Upper lobe of right lung (tissue), 1 donor: ENCODE results near the gene KRTAP5-1. TPM values are rescaled to one million over a fixed set of nuclear protein-coding genes. Genes with fewer than 3 reads are reported as not detected.
A peak's percentile ranks its signal among the peaks of the same experiment; 100 is the strongest.
"Not testable (repeated sequence)": the region's sequence is repeated elsewhere in the genome, so short reads cannot be mapped to it uniquely, and the experiment has no call there.

Experiments
- ATAC-seq: fragments of 200-7000 bp; cut with Tn5 transposase; one replicate; pipeline ENCODE4 v1.9.1; 2020; ENCODE audit warnings: mild to moderate bottlenecking, moderate library complexity
- DNase-seq: peaks from one replicate; pipeline ENCODE4 v3.0.0-alpha.2; 2020
- H3K27ac ChIP-seq: fragments of 200-600 bp; one replicate; pipeline ENCODE4 v1.8.0; 2022
- H3K27me3 ChIP-seq: fragments of 200-600 bp; one replicate; pipeline ENCODE4 v1.8.0; 2022; ENCODE audit warnings: mild to moderate bottlenecking
- H3K36me3 ChIP-seq: fragments of 200-600 bp; one replicate; pipeline ENCODE4 v1.8.0; 2022
- H3K4me1 ChIP-seq: fragments of 200-600 bp; one replicate; pipeline ENCODE4 v1.8.0; 2022
- H3K4me3 ChIP-seq: fragments of 200-600 bp; one replicate; pipeline ENCODE4 v1.8.0; 2022; ENCODE audit warnings: mild to moderate bottlenecking
- H3K9me3 ChIP-seq: fragments of 200-600 bp; one replicate; pipeline ENCODE4 v1.8.0; 2022
- CTCF ChIP-seq: fragments of 200-600 bp; IDR thresholded peaks from one replicate; pipeline ENCODE4 v1.8.0; 2022; ENCODE audit warnings: antibody characterized with exemption
- intact Hi-C: fragments of 100-400 bp; cut with DNase I; formaldehyde crosslinking; loops from one replicate; pipeline ENCODE4 v1.11.0; 2022
- total RNA-seq: library from RNA; stranded (reverse); fragmentation: NEBNext Ultra II Directional; extraction: Animal tissue kit (Norgen Biotek cat#: 25700); gene quantifications from one replicate; pipeline ENCODE4 v1.2.1, GENCODE V29; 2021
- donor health status: DM: no; HTN: yes; CAD: no; lungs with severe emphysema.

Gene KRTAP5-1
- total RNA-seq, 1 donor from 2014 or later = not detected

DNA sequence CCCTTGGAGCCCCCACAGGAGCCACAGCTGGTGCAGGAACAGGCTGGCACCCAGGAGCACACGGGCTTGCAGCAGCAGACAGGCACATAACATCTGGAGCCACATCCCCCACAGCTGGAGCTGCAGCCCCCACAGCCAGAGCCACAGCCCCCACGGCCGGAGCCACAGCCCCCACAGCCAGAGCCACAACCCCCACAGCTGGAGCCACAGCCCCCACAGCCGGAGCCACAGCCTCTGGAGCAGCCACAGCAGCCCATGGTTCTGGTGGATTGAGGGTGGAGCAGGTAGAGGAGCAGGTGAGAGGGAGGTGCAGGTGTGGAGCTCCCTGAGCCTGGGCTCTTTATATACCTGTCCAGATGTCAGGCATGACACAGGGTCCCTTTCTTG is 12.9 kb upstream of the KRTAP5-1 start, which contains the start of gene KRTAP5-2:
Gene KRTAP5-2, minus strand, starts transcription at position 301 of the 387 bp plus-strand sequence. Its CDS starts 44 bp downstream, at position 257.
- ATAC-seq = no peak
- Histone ChIP-seq H3K4me1 (peaks cover 8% of the 10 kb centered on the region), H3K4me3 (no peak within 1 kb of the TSS), H3K36me3 (no peaks in the 10 kb centered on the region), H3K27me3 (peaks cover 5% of the 10 kb centered on the region), H3K27ac (no peak within 1 kb of the TSS), H3K9me3 (no peaks in the 10 kb centered on the region)
- no peak for TF ChIP-seq CTCF
- DNase-seq = no peak
- intact Hi-C loops = no loop called here

- Histone ChIP-seq H3K4me3 (no peak overlapping the region), H3K27ac (no peak overlapping the region), H3K9me3 (no peaks in the 10 kb centered on the region), H3K4me1 (peaks cover 8% of the 10 kb centered on the region), H3K36me3 (no peaks in the 10 kb centered on the region), H3K27me3 (peaks cover 7% of the 10 kb centered on the region)
- ATAC-seq (no peak), DNase-seq (no peak)
- no peak for TF ChIP-seq CTCF
- intact Hi-C loops = no loop called here
These were observed 12.4 kb upstream of the KRTAP5-1 start for GRCh38 chr11:1597331-1597993.

- not testable (repeated sequence) for ATAC-seq
These were observed 11.6 kb upstream of the KRTAP5-1 start for GRCh38 chr11:1596576-1597121.

DNA sequence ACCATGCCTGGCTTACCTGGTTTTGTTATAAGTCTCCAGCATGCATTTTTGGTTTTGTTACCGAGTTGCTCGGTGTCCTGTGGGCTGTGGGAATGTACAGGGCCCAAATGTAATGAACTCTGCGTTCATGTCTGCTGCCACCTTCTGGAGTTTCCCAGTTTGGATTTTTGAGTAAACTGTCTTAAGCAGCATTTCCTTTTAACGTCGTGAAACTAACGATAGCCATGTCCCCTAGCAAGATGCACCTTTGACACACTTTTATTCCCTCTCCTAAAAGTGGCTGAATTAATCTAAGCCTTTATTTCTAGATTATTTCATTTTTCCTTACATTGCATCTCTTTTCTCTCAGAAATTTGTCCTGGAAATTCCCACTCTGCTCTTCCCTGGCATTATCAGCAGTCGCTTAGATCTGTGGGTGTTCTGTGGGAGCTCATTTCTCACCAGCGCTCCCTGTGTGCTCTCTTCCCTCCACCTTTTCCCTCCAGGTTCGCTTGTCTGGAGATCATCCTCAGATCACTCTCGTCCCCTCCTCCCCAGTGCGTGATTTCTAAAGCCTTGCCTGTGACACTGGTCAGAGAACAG is 11.0 kb upstream of the KRTAP5-1 start:
- H3K4me3 ChIP-seq, ATAC-seq, H3K27ac ChIP-seq, H3K36me3 ChIP-seq, H3K4me1 ChIP-seq, DNase-seq, intact Hi-C loops, H3K9me3 ChIP-seq: not testable (repeated sequence)
- H3K27me3 ChIP-seq = peaks cover 12% of the 10 kb centered on the region

More at GRCh38 chr11:1596576-1597121, 11.6 kb upstream of the KRTAP5-1 start:
- peaks cover 12% of the 10 kb centered on the region for H3K27me3 ChIP-seq
- H3K27ac ChIP-seq, DNase-seq, intact Hi-C loops, H3K4me3 ChIP-seq, H3K9me3 ChIP-seq, H3K36me3 ChIP-seq, H3K4me1 ChIP-seq: not testable (repeated sequence)

- ATAC-seq (no peak), DNase-seq (no peak)
- Histone ChIP-seq H3K4me1 (peaks cover 8% of the 10 kb centered on the region), H3K9me3 (no peaks in the 10 kb centered on the region), H3K27me3 (peaks cover 12% of the 10 kb centered on the region), H3K36me3 (no peaks in the 10 kb centered on the region), H3K4me3 (no peak overlapping the region), H3K27ac (no peak overlapping the region)
- intact Hi-C loops = no loop called here
- TF ChIP-seq CTCF = no peak
These were observed 7.5 kb upstream of the KRTAP5-1 start for GRCh38 chr11:1592628-1593027.

GRCh38 chr11:1589996-1590395 is 4.9 kb upstream of the KRTAP5-1 start:
- no peak for ATAC-seq
- TF ChIP-seq CTCF = no peak
- intact Hi-C loops = no loop called here
- Histone ChIP-seq H3K27me3 (peaks cover 7% of the 10 kb centered on the region), H3K9me3 (no peaks in the 10 kb centered on the region), H3K4me1 (no peaks in the 10 kb centered on the region), H3K27ac (no peak overlapping the region), H3K36me3 (no peaks in the 10 kb centered on the region), H3K4me3 (no peak overlapping the region)
- no peak for DNase-seq

- H3K4me3 ChIP-seq, intact Hi-C loops, H3K27ac ChIP-seq, H3K4me1 ChIP-seq, H3K9me3 ChIP-seq, H3K36me3 ChIP-seq, H3K27me3 ChIP-seq, DNase-seq: not testable (repeated sequence)
- peak; percentile 85 for ATAC-seq
These were observed 4.3 kb upstream of the KRTAP5-1 start for GRCh38 chr11:1589191-1589963.
